B cell (primary cell): Measurements from ENCODE around the gene IPMK.
"Not testable (repeated sequence)": the region's sequence is repeated elsewhere in the genome, so short reads cannot be mapped to it uniquely, and the experiment has no call there.

Experiments
- EZH2 ChIP-seq: IDR thresholded peaks from 2 replicates; pipeline ENCODE4 v1.6.1; 2012; ENCODE audit warnings: borderline replicate concordance, low read depth, mild to moderate bottlenecking, moderate library complexity, low read length; ENCODE audit not compliant: insufficient read depth, poor library complexity, severe bottlenecking
- TF ChIP-seq, protein P1 (sequence below): fragments of 200-600 bp; IDR thresholded peaks from one replicate; pipeline ENCODE4 v1.8.0; 2022; ENCODE audit warnings: antibody characterized with exemption, mild to moderate bottlenecking

- TF ChIP-seq, protein P1, sequence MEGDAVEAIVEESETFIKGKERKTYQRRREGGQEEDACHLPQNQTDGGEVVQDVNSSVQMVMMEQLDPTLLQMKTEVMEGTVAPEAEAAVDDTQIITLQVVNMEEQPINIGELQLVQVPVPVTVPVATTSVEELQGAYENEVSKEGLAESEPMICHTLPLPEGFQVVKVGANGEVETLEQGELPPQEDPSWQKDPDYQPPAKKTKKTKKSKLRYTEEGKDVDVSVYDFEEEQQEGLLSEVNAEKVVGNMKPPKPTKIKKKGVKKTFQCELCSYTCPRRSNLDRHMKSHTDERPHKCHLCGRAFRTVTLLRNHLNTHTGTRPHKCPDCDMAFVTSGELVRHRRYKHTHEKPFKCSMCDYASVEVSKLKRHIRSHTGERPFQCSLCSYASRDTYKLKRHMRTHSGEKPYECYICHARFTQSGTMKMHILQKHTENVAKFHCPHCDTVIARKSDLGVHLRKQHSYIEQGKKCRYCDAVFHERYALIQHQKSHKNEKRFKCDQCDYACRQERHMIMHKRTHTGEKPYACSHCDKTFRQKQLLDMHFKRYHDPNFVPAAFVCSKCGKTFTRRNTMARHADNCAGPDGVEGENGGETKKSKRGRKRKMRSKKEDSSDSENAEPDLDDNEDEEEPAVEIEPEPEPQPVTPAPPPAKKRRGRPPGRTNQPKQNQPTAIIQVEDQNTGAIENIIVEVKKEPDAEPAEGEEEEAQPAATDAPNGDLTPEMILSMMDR, result not testable (repeated sequence)
- TF ChIP-seq EZH2, result not testable (repeated sequence)
Observed at GRCh38 chr10:58155941-58156340, 111.8 kb downstream of the IPMK start.
